BE2C (cell line): ENCODE data around the gene IMMP1L. TPM values are rescaled to one million over a fixed set of nuclear protein-coding genes. Genes with fewer than 3 reads are reported as not detected.
A peak's percentile ranks its signal among the peaks of the same experiment; 100 is the strongest.

Experiments used
- DNase-seq: peaks from one replicate; pipeline ENCODE4 v3.0.0-alpha.2; 2020
- H3K27me3 ChIP-seq: fragments of 250-450 bp; sonication (Bioruptor Pico); 2 replicates; pipeline ENCODE4 v1.5.1; 2020; ENCODE audit warnings: mild to moderate bottlenecking
- H3K36me3 ChIP-seq: fragments of 250-450 bp; sonication (Bioruptor Pico); 2 replicates; pipeline ENCODE4 v1.5.1; 2020; ENCODE audit warnings: mild to moderate bottlenecking
- H3K4me1 ChIP-seq: fragments of 250-450 bp; sonication (Bioruptor Pico); 2 replicates; pipeline ENCODE4 v1.5.1; 2020
- H3K4me3 ChIP-seq: 2 replicates; pipeline ENCODE4 v1.5.1; 2011; ENCODE audit warnings: low read depth, low read length
- H3K9me3 ChIP-seq: fragments of 250-450 bp; sonication (Bioruptor Pico); 2 replicates; pipeline ENCODE4 v1.5.1; 2020
- polyA plus RNA-seq: library from polyadenylated mRNA; unstranded; fragments of >200 nt; gene quantifications from one replicate; pipeline ENCODE4 v1.2.1, GENCODE V29; 2012; ENCODE audit warnings: low read depth, missing spikeins; ENCODE audit not compliant: insufficient read length, insufficient read depth
- TF ChIP-seq, protein P1 (sequence below): IDR thresholded peaks from 2 replicates; pipeline ENCODE4 v1.5.1; 2012; ENCODE audit warnings: mild to moderate bottlenecking, low read depth, low read length

The IMMP1L gene, protein sequence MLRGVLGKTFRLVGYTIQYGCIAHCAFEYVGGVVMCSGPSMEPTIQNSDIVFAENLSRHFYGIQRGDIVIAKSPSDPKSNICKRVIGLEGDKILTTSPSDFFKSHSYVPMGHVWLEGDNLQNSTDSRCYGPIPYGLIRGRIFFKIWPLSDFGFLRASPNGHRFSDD
- polyA plus RNA-seq: 36.4 TPM

DNA sequence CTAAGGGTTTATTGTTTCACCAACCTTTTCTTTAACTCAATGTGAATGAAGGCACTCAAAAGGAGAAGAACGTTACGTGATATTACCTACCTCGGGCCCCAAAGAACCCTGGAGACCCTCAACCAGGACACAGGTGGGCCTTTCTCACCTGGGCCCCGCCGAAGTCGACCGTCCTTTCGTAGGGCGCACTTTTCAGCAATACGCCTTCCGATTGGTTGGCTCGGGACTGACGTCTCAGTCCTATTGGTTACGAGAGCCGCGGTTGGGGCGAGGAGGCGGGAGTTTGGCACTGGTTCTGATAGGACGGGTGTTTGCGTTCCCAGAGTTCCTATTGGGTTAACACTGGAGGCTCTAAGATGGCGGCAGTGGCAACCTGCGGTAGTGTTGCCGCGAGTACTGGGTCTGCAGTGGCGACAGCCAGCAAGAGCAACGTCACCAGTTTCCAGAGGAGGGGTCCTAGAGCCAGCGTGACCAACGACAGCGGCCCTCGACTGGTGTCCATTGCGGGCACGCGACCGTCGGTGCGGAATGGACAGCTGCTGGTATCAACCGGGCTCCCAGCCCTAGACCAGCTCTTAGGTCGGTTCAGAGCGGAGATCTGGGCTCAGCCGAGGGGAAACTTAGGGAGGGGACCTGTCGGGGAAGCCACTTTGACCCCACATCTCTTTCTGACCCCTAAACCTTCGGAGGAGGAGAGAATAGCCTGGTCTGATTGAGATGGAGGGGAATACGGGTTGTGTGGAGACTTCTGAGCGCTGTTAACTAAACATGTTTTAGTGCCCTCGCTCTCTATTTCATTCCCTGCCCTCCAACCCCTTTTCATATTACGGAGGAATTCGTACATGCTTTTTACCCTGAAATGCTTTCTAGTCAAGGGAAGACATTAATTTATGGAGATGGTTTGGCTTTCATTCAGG is at the start of gene IMMP1L, which contains the start of gene ELP4:
TSS of gene IMMP1L (minus strand) at position 194 of the 917 bp plus-strand sequence. CDS start 46,346 bp downstream, outside the sequence.
TSS of gene ELP4 (plus strand) at position 339 of the 917 bp plus-strand sequence. CDS start at position 357, 18 bp downstream.
- Histone ChIP-seq H3K4me3 (peak within 1 kb of the TSS; percentile 90), H3K9me3 (no peaks in the 10 kb centered on the region), H3K36me3 (no peaks in the 10 kb centered on the region), H3K27me3 (no peaks in the 10 kb centered on the region), H3K4me1 (no peaks in the 10 kb centered on the region)
- TF ChIP-seq, protein P1, sequence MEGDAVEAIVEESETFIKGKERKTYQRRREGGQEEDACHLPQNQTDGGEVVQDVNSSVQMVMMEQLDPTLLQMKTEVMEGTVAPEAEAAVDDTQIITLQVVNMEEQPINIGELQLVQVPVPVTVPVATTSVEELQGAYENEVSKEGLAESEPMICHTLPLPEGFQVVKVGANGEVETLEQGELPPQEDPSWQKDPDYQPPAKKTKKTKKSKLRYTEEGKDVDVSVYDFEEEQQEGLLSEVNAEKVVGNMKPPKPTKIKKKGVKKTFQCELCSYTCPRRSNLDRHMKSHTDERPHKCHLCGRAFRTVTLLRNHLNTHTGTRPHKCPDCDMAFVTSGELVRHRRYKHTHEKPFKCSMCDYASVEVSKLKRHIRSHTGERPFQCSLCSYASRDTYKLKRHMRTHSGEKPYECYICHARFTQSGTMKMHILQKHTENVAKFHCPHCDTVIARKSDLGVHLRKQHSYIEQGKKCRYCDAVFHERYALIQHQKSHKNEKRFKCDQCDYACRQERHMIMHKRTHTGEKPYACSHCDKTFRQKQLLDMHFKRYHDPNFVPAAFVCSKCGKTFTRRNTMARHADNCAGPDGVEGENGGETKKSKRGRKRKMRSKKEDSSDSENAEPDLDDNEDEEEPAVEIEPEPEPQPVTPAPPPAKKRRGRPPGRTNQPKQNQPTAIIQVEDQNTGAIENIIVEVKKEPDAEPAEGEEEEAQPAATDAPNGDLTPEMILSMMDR: no peak
- peak; percentile 89 for DNase-seq

DNA sequence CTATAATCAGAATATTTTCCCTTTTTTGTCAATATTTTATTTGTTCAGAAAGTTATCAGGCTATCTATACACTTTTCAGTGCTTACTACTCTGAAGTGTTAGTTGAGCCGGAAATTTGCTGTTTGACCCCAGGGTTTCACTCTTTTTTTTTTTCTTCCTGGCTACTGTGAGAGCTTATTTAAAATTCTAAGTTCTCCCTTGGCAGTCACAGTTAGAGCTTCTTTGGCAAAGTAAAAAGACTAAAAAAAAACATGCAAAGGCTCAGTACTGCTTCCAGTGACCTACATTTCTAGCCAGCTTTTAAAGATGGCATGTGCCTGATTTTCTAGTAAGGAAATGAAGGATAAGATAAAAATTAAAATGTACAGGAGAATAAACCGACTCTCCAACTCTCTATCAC is 48.6 kb upstream of the IMMP1L start:
- TF ChIP-seq, protein P1: no peak
- Histone ChIP-seq H3K4me1 (no peaks in the 10 kb centered on the region), H3K4me3 (no peak overlapping the region), H3K27me3 (no peaks in the 10 kb centered on the region), H3K9me3 (no peaks in the 10 kb centered on the region), H3K36me3 (no peaks in the 10 kb centered on the region)
- DNase-seq: no peak

DNA sequence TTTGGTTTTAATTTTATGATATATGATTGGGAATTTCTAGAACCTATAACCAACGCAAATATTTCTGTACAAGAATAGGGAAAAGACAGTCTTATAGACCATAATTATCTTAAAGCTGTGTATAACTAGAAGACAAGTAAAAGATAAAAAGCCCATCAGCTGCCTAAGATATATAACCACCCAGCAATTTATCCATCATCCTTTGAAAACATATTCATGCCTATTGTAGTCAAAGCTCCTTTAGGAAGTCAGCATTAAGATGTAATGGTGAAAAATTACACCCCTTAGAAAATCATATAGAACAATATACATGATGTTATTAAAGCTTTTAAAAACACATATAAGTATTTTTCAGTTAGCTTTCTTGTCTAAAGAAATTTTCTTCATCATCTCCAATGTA is 46.5 kb upstream of the IMMP1L start:
- no peaks in the 10 kb centered on the region for H3K27me3 ChIP-seq
- H3K4me1 ChIP-seq: no peaks in the 10 kb centered on the region
- no peaks in the 10 kb centered on the region for H3K9me3 ChIP-seq
- DNase-seq: no peak
- no peaks in the 10 kb centered on the region for H3K36me3 ChIP-seq
- H3K4me3 ChIP-seq: no peak overlapping the region
- TF ChIP-seq, protein P1: no peak

DNA sequence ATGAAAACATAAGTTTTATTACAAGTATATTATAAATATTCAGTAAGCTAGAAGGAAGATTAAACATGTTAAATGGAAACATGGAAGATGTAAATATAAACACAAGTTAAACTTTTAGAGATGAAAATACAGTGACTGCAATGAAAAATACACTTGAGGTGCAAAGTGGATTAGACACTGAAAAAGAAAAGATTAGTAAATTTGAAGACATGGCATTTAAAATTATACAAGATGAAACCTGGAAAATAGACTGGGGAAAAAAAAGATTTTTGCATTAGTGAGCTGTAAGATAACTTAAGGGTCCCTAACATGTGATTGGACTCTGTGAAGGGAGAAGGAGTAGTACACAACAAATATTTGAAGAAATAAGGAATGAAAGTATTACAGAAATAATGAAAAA is 33.4 kb upstream of the IMMP1L start:
- TF ChIP-seq, protein P1: no peak
- Histone ChIP-seq H3K4me3 (no peak overlapping the region), H3K9me3 (no peaks in the 10 kb centered on the region), H3K36me3 (no peaks in the 10 kb centered on the region), H3K4me1 (no peaks in the 10 kb centered on the region), H3K27me3 (no peaks in the 10 kb centered on the region)
- DNase-seq: no peak

DNA sequence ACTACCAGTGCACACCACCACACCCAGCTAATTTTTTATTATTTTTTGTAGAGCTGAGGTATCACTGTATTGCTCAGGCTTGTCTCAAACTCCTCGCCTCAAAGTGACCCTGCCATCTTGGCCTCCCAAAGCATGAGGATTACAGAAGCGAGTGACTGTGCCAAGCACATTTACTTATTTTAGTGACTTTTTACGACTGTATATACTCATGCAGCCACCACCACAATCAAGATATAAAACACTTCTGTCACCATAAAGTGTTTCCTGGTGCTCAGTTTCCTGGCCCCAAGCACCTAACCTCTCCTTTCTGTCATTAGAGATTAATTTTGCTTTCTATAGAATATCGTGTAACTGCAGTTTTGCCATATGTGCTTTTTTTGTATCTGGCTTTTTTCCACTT is 26.1 kb upstream of the IMMP1L start:
- TF ChIP-seq, protein P1: no peak
- Histone ChIP-seq H3K27me3 (no peaks in the 10 kb centered on the region), H3K9me3 (no peaks in the 10 kb centered on the region), H3K4me1 (no peaks in the 10 kb centered on the region), H3K36me3 (no peaks in the 10 kb centered on the region), H3K4me3 (no peak overlapping the region)
- DNase-seq: no peak

DNA sequence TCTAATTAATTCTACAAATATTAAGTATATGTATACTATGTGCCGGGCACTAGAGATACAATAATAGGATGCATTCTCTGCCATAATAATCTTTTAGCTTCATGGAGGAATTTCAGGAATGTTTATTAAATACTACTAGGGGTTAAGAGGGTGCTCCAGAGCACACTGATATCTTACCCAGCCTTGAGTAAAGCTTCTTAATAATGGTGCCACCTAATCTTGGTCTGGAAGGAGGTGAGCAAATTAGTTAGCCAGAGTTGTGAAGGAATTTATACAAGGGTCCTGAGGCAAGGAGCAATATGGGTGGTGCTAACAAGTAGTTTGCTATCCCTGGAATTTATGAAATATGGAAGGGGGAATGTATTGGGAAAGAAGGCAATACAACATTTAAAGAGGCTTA is 21.9 kb upstream of the IMMP1L start:
- Histone ChIP-seq H3K36me3 (no peaks in the 10 kb centered on the region), H3K4me3 (no peak overlapping the region), H3K9me3 (no peaks in the 10 kb centered on the region), H3K4me1 (no peaks in the 10 kb centered on the region), H3K27me3 (no peaks in the 10 kb centered on the region)
- TF ChIP-seq, protein P1: no peak
- no peak for DNase-seq
